CD4-positive, alpha-beta T cell treated with Interleukin-4 for 1 hour (primary cell): ENCODE data around the gene SMARCE1.

Source experiments
- DNase-seq, 2 donors: peaks; one replicate each; pipeline ENCODE4 v3.0.0-alpha.2; 2020 to 2022

Gene SMARCE1

GRCh38 chr17:40645291-40645690 is 2.3 kb downstream of the SMARCE1 start:
- no peak for DNase-seq

- no peak for DNase-seq
Observed at GRCh38 chr17:40637931-40638330, 9.7 kb downstream of the SMARCE1 start.

GRCh38 chr17:40633871-40634270 is 13.7 kb downstream of the SMARCE1 start:
- DNase-seq: no peak

GRCh38 chr17:40632216-40632615 is 15.4 kb downstream of the SMARCE1 start:
- DNase-seq: no peak

GRCh38 chr17:40629842-40630241 is 17.8 kb downstream of the SMARCE1 start:
- no peak for DNase-seq

- DNase-seq: no peak
Observed at GRCh38 chr17:40625311-40625710, 22.3 kb downstream of the SMARCE1 start.

GRCh38 chr17:40623419-40624210 is 24.0 kb downstream of the SMARCE1 start:
- DNase-seq: no peak

GRCh38 chr17:40622509-40622928 is 25.1 kb downstream of the SMARCE1 start:
- peak in 1 of 2 donors; percentile 41 for DNase-seq

GRCh38 chr17:40621578-40621977 is 26.0 kb downstream of the SMARCE1 start:
- no peak for DNase-seq

GRCh38 chr17:40621019-40621418 is 26.6 kb downstream of the SMARCE1 start:
- DNase-seq: no peak

- no peak for DNase-seq
Observed at GRCh38 chr17:40618754-40619625, 28.6 kb downstream of the SMARCE1 start.

GRCh38 chr17:40617678-40618240 is 29.9 kb downstream of the SMARCE1 start:
- no peak for DNase-seq

- no peak for DNase-seq
Observed at GRCh38 chr17:40616592-40616991, 31.0 kb downstream of the SMARCE1 start.

- DNase-seq: no peak
Observed at GRCh38 chr17:40615841-40616476, 31.7 kb downstream of the SMARCE1 start.

- DNase-seq: peak; percentile 69
Observed at GRCh38 chr17:40615068-40615840, 32.4 kb downstream of the SMARCE1 start.

- DNase-seq: no peak
Observed at GRCh38 chr17:40614431-40615067, 33.1 kb downstream of the SMARCE1 start.

GRCh38 chr17:40613467-40614154 is 34.0 kb downstream of the SMARCE1 start:
- DNase-seq: no peak

GRCh38 chr17:40612599-40613244 is 34.9 kb downstream of the SMARCE1 start:
- DNase-seq: peak; percentile 88 to 90

GRCh38 chr17:40611840-40612474 is 35.7 kb downstream of the SMARCE1 start:
- DNase-seq: no peak

GRCh38 chr17:40610359-40610758 is 37.3 kb downstream of the SMARCE1 start:
- DNase-seq: no peak
